NCI-H82 treated with DMSO at 0.1 percent for 48 hours (cell line): ENCODE data around the gene TCN2.
A peak's percentile ranks its signal among the peaks of the same experiment; 100 is the strongest.
"Not testable (repeated sequence)": the region's sequence is repeated elsewhere in the genome, so short reads cannot be mapped to it uniquely, and the experiment has no call there.

Source experiments
- DNase-seq: peaks from one replicate; lab custom pipeline; 2025; ENCODE audit not compliant: unreplicated experiment; lab: John Stamatoyannopoulos, UW

Gene TCN2

GRCh38 chr22:30575859-30576258 lies 31.1 kb upstream of the TCN2 start:
- DNase-seq = no peak

GRCh38 chr22:30578481-30578880 lies 28.5 kb upstream of the TCN2 start:
- no peak for DNase-seq

GRCh38 chr22:30580896-30581295 lies 26.1 kb upstream of the TCN2 start:
- DNase-seq = no peak

DNA sequence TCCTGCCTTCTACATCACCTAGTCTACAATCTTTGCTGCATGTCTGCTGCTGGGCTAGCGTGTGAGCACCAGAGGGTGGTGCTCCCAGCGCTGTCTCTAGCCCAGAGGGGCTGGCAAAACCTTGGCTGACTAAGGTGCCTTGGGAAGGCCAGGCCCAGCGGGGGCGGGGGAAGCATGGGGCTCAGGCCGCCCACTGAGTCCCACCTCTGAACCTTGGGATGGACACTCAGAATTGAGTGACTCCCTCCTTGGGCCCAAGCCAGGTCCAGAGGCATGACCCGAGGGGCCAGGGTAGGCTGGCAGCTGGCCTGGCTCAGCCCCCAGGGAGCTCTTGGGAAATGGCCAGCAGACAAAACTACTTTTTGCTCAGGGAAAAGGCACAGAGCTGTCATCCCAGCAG lies 24.9 kb upstream of the TCN2 start:
- no peak for DNase-seq

- no peak for DNase-seq
Observed at GRCh38 chr22:30582788-30583545, 24.0 kb upstream of the TCN2 start.

DNA sequence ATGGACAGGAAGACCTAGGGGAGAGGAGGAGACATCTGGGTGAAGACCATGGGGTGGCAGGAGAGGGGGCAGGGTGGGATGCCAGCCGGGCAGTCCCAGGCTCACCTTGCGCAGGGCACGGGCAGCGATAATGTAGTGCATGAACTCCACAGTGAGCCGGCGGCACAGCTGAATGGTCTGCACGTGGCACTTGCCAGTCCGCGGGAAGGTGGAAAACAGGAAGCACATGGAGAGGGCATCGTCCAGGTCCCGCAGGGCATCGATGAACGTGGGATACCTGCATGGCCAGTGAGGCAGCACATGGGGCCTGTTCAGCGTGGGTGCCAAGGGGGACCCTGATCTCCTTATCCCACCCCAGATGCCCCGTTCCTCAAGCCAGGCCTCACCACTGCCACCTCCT lies 22.5 kb upstream of the TCN2 start:
- DNase-seq = no peak

- DNase-seq = no peak
Observed at GRCh38 chr22:30586414-30586813, 20.6 kb upstream of the TCN2 start.

DNA sequence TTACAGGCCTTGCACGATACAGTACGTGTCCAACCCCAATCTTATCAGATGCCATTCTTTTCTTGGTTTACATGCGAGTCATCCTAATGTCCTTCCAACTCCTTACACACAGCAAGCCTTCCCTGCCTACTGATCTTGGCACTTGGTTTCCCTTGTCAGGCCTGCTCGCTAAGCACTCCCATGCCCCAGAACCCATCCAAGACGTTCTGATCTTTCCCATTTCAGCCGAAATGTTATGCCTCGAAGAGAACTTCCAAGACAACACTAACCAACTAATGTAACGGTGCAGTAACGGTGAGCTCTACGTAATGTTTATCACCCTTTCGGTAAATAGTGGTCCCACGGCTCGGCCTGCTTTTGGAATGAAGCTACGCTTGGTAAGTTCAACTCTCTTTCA lies 15.8 kb upstream of the TCN2 start:
- no peak for DNase-seq

GRCh38 chr22:30591588-30592359 lies 15.2 kb upstream of the TCN2 start, which contains the start of gene PES1:
Gene PES1, minus strand, starts transcription at chr22:30591910. Its CDS starts 77 bp downstream, at chr22:30591833.
- DNase-seq = peak; percentile 95

DNA sequence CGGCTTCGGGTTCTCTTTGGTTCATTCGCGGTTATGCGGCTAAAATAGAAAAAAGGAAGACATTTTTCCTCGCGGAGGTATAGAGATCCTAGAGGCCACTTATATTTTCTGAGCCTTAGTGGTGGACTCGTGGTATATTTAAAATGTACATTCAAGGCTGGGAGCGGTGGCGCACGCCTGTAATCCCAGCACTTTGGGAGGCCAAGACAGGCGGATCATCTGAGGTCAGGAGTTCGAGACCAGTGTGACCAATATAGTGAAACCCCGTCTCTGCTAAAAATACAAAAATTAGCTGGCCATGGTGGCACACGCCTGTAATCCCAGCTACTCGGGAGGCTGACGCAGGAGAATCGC lies 14.6 kb upstream of the TCN2 start:
- not testable (repeated sequence) for DNase-seq

- no peak for DNase-seq
Observed at GRCh38 chr22:30596199-30596598, 10.8 kb upstream of the TCN2 start.

DNA sequence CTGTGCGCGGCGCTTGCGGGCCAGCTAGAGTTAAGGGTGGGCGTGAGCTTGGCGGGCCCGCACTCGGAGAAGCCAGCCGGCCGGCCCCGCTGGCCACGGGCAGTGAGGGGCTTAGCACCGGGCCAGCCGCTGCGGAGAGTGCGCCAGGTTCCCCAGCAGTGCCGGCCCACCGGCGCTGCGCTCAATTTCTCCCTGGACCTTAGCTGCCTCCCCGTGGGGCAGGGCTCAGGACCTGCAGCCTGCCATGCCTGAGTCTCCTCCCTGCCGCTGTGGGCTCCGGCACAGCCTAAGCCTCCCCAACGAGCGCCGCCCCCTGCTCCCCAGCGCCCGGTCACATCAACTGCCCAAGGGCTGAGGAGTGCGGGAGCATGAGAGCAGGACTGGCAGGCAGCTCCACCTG lies 10.1 kb upstream of the TCN2 start:
- no peak for DNase-seq

DNA sequence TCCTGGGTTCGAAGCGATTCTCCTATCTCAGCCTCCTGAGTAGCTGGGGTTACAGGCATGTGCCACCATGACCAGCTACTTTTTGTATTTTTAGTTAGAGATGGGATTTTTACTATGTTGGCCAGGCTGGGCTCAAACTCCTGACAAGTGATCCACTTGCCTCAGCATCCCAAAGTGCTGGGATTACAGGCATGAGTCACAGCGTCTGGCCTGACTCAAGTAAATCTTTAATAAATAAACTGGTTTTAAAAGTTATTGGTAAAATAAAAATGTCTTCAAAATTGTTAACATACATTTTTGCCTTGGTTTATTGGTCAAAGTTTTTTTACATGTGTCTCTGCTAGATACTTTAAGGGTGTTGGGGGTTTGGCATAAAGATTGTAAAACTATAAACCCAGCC lies 8.0 kb upstream of the TCN2 start:
- DNase-seq = no peak

DNA sequence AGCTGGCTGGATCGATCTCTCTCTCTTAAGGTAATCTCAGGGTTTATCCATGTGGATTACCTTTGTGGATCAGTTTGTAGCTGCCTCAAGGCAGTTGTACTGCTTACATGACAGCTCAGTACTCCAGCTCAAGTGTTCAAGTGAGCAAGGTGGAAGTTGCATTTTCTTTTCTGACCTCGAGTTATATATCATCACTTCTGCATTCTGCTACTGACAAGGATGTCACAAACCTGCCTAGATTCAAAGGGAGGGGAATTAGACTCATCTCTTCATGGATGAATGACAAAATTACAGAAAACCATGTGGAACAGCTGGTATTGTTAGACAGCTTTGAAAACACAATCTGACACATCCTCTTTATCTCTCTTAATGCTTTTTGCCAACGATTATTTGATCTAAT lies 6.1 kb upstream of the TCN2 start:
- DNase-seq = no peak

- DNase-seq = no peak
Observed at GRCh38 chr22:30601464-30601863, 5.5 kb upstream of the TCN2 start.

GRCh38 chr22:30602049-30602448 lies 4.9 kb upstream of the TCN2 start:
- DNase-seq = peak; percentile 2

- no peak for DNase-seq
Observed at GRCh38 chr22:30603801-30604200, 3.2 kb upstream of the TCN2 start.

GRCh38 chr22:30604723-30605122 lies 2.3 kb upstream of the TCN2 start:
- no peak for DNase-seq

- peak; percentile 8 for DNase-seq
Observed at GRCh38 chr22:30605449-30606110, 1.4 kb upstream of the TCN2 start.

DNA sequence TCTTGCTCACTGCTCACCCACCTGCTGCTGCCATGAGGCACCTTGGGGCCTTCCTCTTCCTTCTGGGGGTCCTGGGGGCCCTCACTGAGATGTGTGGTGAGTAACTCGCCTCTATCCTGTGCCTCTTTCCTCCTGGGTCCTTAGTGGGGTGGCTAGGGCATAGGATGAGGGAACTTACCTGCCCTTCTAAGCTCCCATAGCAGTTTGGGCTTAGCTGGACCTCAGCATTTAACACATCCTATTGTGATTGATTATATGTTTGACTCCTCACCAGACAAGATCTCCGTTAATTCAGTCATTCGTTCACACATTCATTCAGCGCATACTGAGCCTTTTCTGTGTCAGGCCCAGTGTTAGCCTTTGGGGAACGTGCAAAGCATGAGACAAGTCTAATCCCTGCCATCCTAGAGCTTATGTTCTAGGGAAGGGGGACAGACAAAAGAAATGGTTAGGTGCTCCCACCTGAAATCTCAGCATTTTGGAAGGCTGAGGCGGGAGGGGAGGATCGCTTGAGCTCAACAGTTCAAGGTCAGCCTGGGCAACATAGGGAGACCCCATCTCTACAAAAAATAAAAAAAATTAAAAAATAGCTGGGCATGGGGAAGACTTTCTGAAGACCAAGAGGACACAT lies 441 bp downstream of the TCN2 start:
- DNase-seq = no peak

GRCh38 chr22:30607939-30608338 lies 965 bp downstream of the TCN2 start:
- DNase-seq = no peak
